ENCODE results near the gene CFAP61.

DNA sequence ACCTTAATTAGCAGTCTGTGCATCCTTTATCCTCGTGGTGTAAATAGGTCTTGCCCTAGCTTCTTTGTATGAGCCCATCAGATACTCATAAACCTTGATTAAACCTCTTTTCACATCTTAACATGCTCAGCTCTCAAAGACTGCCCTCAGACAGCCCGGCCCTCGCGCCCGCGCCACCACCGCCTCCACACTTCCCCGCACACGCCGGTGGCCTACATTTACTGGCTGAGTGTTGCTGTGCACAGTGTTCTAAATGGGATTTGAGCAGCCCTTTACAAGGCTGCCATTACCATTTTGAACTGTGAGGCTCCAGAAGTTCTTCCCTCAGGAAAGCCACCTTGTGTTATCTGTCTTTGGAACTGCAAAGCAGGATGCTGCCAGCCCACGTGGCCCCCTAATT is 252.6 kb downstream of the CFAP61 start:
- TF ChIP-seq POLR2A (IDR thresholded peaks at IDR 0.05) (no peak), CTCF (IDR thresholded peaks at IDR 0.05) (no peak)

All from adrenal gland (tissue), 5 donors.